Astrocyte (in vitro differentiated cells and primary cell): ENCODE measurements around the gene NEUROG3. TPM values are rescaled to one million over a fixed set of nuclear protein-coding genes. Genes with fewer than 3 reads are reported as not detected.

ENCODE experiments used
- DNase-seq: peaks from one replicate; pipeline ENCODE4 v3.0.0-alpha.2; 2010; ENCODE audit warnings: low read depth
- FAIRE-seq: peaks from 2 replicates; lab custom pipeline; 2011; peaks lifted over from hg19 to GRCh38; lab: Jason Lieb, UNC
- H2AFZ ChIP-seq: 2 replicates; pipeline ENCODE4 v1.6.0; 2012; ENCODE audit warnings: low read depth, low read length, inconsistent platforms
- H3K27ac ChIP-seq: 2 replicates; pipeline ENCODE4 v1.5.1; 2011; ENCODE audit warnings: low read depth, low read length, inconsistent platforms
- H3K27me3 ChIP-seq: 2 replicates; pipeline ENCODE4 v1.6.0; 2011; ENCODE audit warnings: low read length, inconsistent platforms; ENCODE audit not compliant: insufficient read depth
- H3K36me3 ChIP-seq: 2 replicates; pipeline ENCODE4 v1.5.1; 2011; ENCODE audit warnings: low read length, inconsistent platforms; ENCODE audit not compliant: insufficient read depth
- H3K4me1 ChIP-seq: 2 replicates; pipeline ENCODE4 v1.5.1; 2011; ENCODE audit warnings: low read length, inconsistent platforms; ENCODE audit not compliant: insufficient read depth
- H3K4me2 ChIP-seq: 2 replicates; pipeline ENCODE4 v1.6.0; 2012; ENCODE audit warnings: low read length, inconsistent platforms
- H3K4me3 ChIP-seq: 2 replicates; pipeline ENCODE4 v1.5.1; 2011; ENCODE audit warnings: low read depth, mild to moderate bottlenecking, low read length, inconsistent platforms; ENCODE audit not compliant: insufficient read depth
- H3K79me2 ChIP-seq: 2 replicates; pipeline ENCODE4 v1.6.0; 2012; ENCODE audit warnings: mild to moderate bottlenecking, low read length, inconsistent platforms; ENCODE audit not compliant: insufficient read depth
- H3K9ac ChIP-seq: 2 replicates; pipeline ENCODE4 v1.6.0; 2012; ENCODE audit warnings: mild to moderate bottlenecking, low read length, inconsistent platforms
- H3K9me3 ChIP-seq: 2 replicates; pipeline ENCODE4 v1.5.1; 2012; ENCODE audit warnings: low read depth, mild to moderate bottlenecking, low read length, inconsistent platforms; ENCODE audit not compliant: insufficient read depth
- H4K20me1 ChIP-seq: 2 replicates; pipeline ENCODE4 v1.6.0; 2012; ENCODE audit warnings: low read length, inconsistent platforms; ENCODE audit not compliant: insufficient read depth
- H3K27ac Mint-ChIP-seq: one replicate; pipeline ENCODE4 v1.8.0; 2021; ENCODE audit warnings: mild to moderate bottlenecking, mixed read lengths; ENCODE audit not compliant: unreplicated experiment
- H3K27me3 Mint-ChIP-seq: one replicate; pipeline ENCODE4 v1.8.0; 2021; ENCODE audit warnings: low read depth, mixed read lengths; ENCODE audit not compliant: unreplicated experiment
- H3K36me3 Mint-ChIP-seq: one replicate; pipeline ENCODE4 v1.8.0; 2021; ENCODE audit warnings: low read depth, mixed read lengths; ENCODE audit not compliant: unreplicated experiment
- H3K4me1 Mint-ChIP-seq: one replicate; pipeline ENCODE4 v1.8.0; 2021; ENCODE audit warnings: low read depth, mixed read lengths; ENCODE audit not compliant: unreplicated experiment
- H3K4me3 Mint-ChIP-seq: one replicate; pipeline ENCODE4 v1.8.0; 2021; ENCODE audit warnings: mild to moderate bottlenecking, moderate library complexity, mixed read lengths; ENCODE audit not compliant: unreplicated experiment
- H3K9me3 Mint-ChIP-seq: one replicate; pipeline ENCODE4 v1.8.0; 2021; ENCODE audit warnings: mild to moderate bottlenecking, mixed read lengths; ENCODE audit not compliant: unreplicated experiment
- EZH2 ChIP-seq: IDR thresholded peaks from 2 replicates; pipeline ENCODE4 v1.6.1; 2012; ENCODE audit warnings: mild to moderate bottlenecking, low read length, inconsistent platforms; ENCODE audit not compliant: insufficient read depth
- total RNA-seq: library from RNA; stranded (reverse); gene quantifications from 2 replicates; pipeline ENCODE4 v1.2.1, GENCODE V29; 2021
- TF ChIP-seq, protein P1 (sequence below): IDR thresholded peaks from 2 replicates; pipeline ENCODE4 v1.5.1; 2011; ENCODE audit warnings: low read depth, mild to moderate bottlenecking, inconsistent platforms, low read length, moderate library complexity; ENCODE audit not compliant: insufficient read depth

Gene NEUROG3
- total RNA-seq, 1 donor from 2014 or later, result not detected

DNA sequence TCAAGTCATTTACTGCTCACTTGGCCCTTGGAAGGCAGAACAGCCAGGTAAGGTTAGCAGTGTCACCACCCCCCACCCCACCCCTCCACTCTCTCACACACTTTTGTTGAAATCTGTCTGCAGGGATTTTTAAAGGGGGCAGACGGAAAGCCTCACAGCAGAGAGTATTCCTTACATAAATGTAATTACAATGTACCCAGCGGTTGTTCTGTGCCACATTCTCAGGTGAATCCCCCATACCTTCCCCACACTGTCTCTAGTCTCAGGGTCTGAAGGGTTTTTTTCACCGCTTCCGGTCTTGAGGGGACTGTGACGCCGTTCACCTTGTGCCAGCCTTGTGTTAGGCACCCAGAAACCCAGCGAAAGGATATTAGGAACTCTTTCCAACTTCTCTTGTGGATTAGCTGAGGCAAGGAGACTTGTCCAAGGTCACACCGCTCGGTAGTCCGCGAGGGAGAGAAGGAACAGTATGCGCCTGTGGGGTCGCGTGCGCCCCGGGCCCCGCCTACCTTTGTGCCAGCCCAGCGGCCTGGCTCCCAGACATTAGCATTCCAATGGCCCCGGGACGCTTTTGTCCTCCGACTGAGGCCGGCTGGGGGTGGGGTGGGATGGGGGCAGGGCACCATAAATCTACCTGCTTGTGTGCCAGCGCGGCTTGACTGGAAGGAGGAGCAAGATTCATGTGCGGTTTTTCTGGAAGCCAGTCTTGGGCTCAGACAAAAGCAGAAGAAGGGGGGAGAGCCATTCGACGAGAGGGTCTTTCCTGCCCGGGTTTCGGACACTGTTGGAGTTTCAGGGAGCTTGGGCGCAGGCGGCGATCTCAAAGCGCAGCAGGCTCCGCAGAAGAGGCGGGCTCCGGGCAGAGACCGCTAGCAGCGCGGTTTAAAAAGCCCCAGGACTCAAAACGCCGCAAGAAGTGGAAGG lies 4.5 kb downstream of the NEUROG3 start:
- H3K9me3 Mint-ChIP-seq, result peaks cover 20% of the 10 kb centered on the region
- Histone ChIP-seq H3K9ac (no peak overlapping the region), H3K36me3 (no peaks in the 10 kb centered on the region), H2AFZ (no peak overlapping the region), H3K27ac (no peak overlapping the region), H3K4me2 (no peak overlapping the region), H3K4me1 (no peaks in the 10 kb centered on the region), H3K27me3 (peaks cover 69% of the 10 kb centered on the region), H3K4me3 (no peak overlapping the region), H3K79me2 (no peaks in the 10 kb centered on the region), H3K9me3 (no peaks in the 10 kb centered on the region), H4K20me1 (no peaks in the 10 kb centered on the region)
- TF ChIP-seq, protein P1, sequence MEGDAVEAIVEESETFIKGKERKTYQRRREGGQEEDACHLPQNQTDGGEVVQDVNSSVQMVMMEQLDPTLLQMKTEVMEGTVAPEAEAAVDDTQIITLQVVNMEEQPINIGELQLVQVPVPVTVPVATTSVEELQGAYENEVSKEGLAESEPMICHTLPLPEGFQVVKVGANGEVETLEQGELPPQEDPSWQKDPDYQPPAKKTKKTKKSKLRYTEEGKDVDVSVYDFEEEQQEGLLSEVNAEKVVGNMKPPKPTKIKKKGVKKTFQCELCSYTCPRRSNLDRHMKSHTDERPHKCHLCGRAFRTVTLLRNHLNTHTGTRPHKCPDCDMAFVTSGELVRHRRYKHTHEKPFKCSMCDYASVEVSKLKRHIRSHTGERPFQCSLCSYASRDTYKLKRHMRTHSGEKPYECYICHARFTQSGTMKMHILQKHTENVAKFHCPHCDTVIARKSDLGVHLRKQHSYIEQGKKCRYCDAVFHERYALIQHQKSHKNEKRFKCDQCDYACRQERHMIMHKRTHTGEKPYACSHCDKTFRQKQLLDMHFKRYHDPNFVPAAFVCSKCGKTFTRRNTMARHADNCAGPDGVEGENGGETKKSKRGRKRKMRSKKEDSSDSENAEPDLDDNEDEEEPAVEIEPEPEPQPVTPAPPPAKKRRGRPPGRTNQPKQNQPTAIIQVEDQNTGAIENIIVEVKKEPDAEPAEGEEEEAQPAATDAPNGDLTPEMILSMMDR, result no peak
- peak; percentile 3 for TF ChIP-seq EZH2
- peaks cover 2% of the 10 kb centered on the region for H3K36me3 Mint-ChIP-seq
- H3K4me1 Mint-ChIP-seq, result peaks cover 2% of the 10 kb centered on the region
- H3K4me3 Mint-ChIP-seq, result no peak overlapping the region
- H3K27me3 Mint-ChIP-seq, result peaks cover 89% of the 10 kb centered on the region
- DNase-seq (no peak), FAIRE-seq (no peak)
- no peak overlapping the region for H3K27ac Mint-ChIP-seq

DNA sequence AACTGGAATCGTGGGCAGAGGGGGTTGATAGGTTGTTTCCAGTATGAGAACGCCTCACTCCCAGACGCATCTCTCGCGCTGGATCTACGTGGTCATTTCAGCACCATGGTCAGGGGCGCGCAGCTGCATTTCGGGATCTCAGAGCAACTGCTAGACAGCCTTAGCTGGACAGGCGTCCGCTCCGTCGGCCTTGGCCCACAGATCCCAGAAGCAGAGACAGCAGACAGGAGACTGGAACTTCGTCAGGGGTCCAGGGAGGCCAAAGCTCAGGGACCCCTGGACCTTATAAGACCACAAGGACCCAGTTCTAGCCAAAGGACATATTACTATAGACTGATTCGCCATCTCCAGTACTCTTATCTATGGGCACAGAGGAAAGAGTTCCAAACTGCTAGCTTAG lies 5.3 kb downstream of the NEUROG3 start:
- Histone ChIP-seq H3K27ac (no peak overlapping the region), H3K4me2 (no peak overlapping the region), H3K4me3 (no peak overlapping the region), H3K79me2 (no peaks in the 10 kb centered on the region), H2AFZ (no peak overlapping the region), H3K9ac (no peak overlapping the region), H3K9me3 (no peaks in the 10 kb centered on the region), H4K20me1 (no peaks in the 10 kb centered on the region), H3K36me3 (no peaks in the 10 kb centered on the region), H3K4me1 (no peaks in the 10 kb centered on the region), H3K27me3 (peaks cover 65% of the 10 kb centered on the region)
- TF ChIP-seq, protein P1, result no peak
- peak; percentile 20 for TF ChIP-seq EZH2
- H3K27me3 Mint-ChIP-seq, result peaks cover 89% of the 10 kb centered on the region
- no peak overlapping the region for H3K27ac Mint-ChIP-seq
- H3K36me3 Mint-ChIP-seq, result peaks cover 2% of the 10 kb centered on the region
- DNase-seq (peak; percentile 23), FAIRE-seq (no peak)
- H3K4me1 Mint-ChIP-seq, result peaks cover 2% of the 10 kb centered on the region
- H3K4me3 Mint-ChIP-seq, result no peak overlapping the region
- H3K9me3 Mint-ChIP-seq, result peaks cover 23% of the 10 kb centered on the region
